A549 treated with dexamethasone at 1 μM for 4 hours (cell line): Measurements from ENCODE around the gene ZNF37A. TPM values are rescaled to one million over a fixed set of nuclear protein-coding genes. Genes with fewer than 3 reads are reported as not detected.

ENCODE experiments used
- total RNA-seq: library from RNA; stranded (reverse); fragments of 200-300 nt; extraction: Qiagen RNA extraction; gene quantifications from 5 replicates; pipeline ENCODE4 v1.2.3, GENCODE V29; 2022

ZNF37A gene
- 3.9 to 6.6 TPM (median 6.5 TPM) in 5 replicates for total RNA-seq

GRCh38 chr10:38094158-38094926 lies at the start of gene ZNF37A:
Gene ZNF37A (plus strand): TSS chr10:38094337. CDS start chr10:38096618, 2,281 bp downstream.

Other genes with a start within 250 kb of the ZNF37A start
- 2.8 to 4.8 TPM (median 4.1 TPM) in 5 replicates for gene ZNF248, start 236.7 kb upstream of the ZNF37A start, total RNA-seq
- 1.3 to 2.2 TPM (median 2.1 TPM) in 5 replicates for gene ZNF25, start 117.7 kb upstream of the ZNF37A start, total RNA-seq
- gene ZNF33A, start 83.7 kb upstream of the ZNF37A start, total RNA-seq = 6.5 to 9.5 TPM (median 8.3 TPM) in 5 replicates